ENCODE measurements around the gene SCUBE1.

DNA sequence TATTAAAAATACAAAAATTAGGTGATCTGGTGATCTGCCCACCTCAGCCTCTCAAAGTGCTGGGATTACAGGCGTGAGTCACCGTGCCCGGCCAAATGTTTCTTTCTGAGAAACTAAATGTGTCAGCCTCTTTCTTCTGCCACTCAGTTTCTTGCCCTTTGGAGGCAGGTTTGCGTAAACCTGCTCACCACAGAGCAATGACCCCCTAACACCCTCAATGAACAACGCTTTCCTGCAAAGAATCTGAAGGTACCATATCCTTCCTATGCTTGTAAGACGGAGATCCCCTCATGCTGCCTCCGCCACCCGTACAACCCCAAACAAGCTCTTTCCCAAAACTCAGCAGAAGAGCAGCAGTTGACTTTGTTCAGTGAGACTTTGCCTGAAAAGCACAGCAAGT, 117.6 kb downstream of the SCUBE1 start:
- TF ChIP-seq, protein P1, sequence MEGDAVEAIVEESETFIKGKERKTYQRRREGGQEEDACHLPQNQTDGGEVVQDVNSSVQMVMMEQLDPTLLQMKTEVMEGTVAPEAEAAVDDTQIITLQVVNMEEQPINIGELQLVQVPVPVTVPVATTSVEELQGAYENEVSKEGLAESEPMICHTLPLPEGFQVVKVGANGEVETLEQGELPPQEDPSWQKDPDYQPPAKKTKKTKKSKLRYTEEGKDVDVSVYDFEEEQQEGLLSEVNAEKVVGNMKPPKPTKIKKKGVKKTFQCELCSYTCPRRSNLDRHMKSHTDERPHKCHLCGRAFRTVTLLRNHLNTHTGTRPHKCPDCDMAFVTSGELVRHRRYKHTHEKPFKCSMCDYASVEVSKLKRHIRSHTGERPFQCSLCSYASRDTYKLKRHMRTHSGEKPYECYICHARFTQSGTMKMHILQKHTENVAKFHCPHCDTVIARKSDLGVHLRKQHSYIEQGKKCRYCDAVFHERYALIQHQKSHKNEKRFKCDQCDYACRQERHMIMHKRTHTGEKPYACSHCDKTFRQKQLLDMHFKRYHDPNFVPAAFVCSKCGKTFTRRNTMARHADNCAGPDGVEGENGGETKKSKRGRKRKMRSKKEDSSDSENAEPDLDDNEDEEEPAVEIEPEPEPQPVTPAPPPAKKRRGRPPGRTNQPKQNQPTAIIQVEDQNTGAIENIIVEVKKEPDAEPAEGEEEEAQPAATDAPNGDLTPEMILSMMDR (IDR thresholded peaks at IDR 0.05) = no peak
- no peak for TF ChIP-seq POLR2A (IDR thresholded peaks at IDR 0.05)
